Pericardium fibroblast (primary cell): ENCODE data around the gene TCL1A. TPM values are rescaled to one million over a fixed set of nuclear protein-coding genes. Genes with fewer than 3 reads are reported as not detected.

ENCODE experiments used
- total RNA-seq: library from RNA; depleted of rRNA; stranded (reverse); fragments of >200 nt; gene quantifications from 2 replicates; pipeline ENCODE4 v1.2.3, GENCODE V29; 2015

The TCL1A gene
- total RNA-seq = not detected in 2 replicates

GRCh38 chr14:95713596-95714371 is at the start of gene TCL1A:
Gene TCL1A, minus strand, starts transcription at chr14:95714125. Its CDS starts 59 bp downstream, at chr14:95714066.

GRCh38 chr14:95685978-95686922 is 27.7 kb downstream of the TCL1A start, which contains the start of gene TCL1B:
Gene TCL1B, plus strand, starts transcription at chr14:95686426. Its CDS starts 42 bp downstream, at chr14:95686468.

Other genes with a start within 250 kb of the TCL1A start
- 20.4 and 20.7 TPM in 2 replicates for gene SYNE3, start 197.5 kb downstream of the TCL1A start, total RNA-seq
- gene GLRX5, start 179.1 kb downstream of the TCL1A start, total RNA-seq = 38.0 and 53.3 TPM in 2 replicates
- not detected in 2 replicates for gene TCL1B, start 27.7 kb downstream of the TCL1A start, total RNA-seq
- gene TUNAR, start 162.7 kb upstream of the TCL1A start, total RNA-seq = not detected in 2 replicates